CD4-positive, alpha-beta T cell (primary cell): ENCODE data around the gene POLR3E. TPM values are rescaled to one million over a fixed set of nuclear protein-coding genes. Genes with fewer than 3 reads are reported as not detected.

Experiments
- ATAC-seq: fragments of 200-7000 bp; cut with Tn5 transposase; one replicate; pipeline ENCODE4 v1.10.0; 2022; ENCODE audit warnings: mild to moderate bottlenecking; ENCODE audit not compliant: poor library complexity
- CTCF ChIA-PET: fragments of 350-600 bp; sonication (Branson Sonifier 250); formaldehyde crosslinking; loops from one replicate; lab custom pipeline; 2021; ENCODE audit warnings: antibody characterized with exemption, inconsistent platforms; lab: Charles Lee
- POLR2A ChIA-PET: fragments of 350-600 bp; sonication (Branson Sonifier 250); formaldehyde crosslinking; loops from one replicate; lab custom pipeline; 2021; ENCODE audit warnings: antibody characterized with exemption, inconsistent platforms; lab: Charles Lee
- DNase-seq, 14 experiments: peaks; one replicate each; pipeline ENCODE4 v3.0.0-alpha.2; 2013 to 2020; ENCODE audit warnings: mixed read lengths in 2 of 14
- H3K27ac ChIP-seq, 2 donors: one replicate each; pipeline versions ENCODE4 v1.5.1 to v1.7.0; 2013; ENCODE audit warnings: low read length in 2 of 2, low read depth in 1 of 2, mild to moderate bottlenecking in 1 of 2
- H3K27me3 ChIP-seq, 2 experiments: 1 replicate in 1 of 2; 2 replicates in 1 of 2; pipeline versions ENCODE4 v1.6.1 to v1.7.0; 2013; ENCODE audit warnings: low read length in 2 of 2, control low read depth in 1 of 2, mild to moderate bottlenecking in 1 of 2, moderate library complexity in 1 of 2; ENCODE audit not compliant: insufficient read depth in 2 of 2, control insufficient read depth in 1 of 2
- H3K36me3 ChIP-seq: one replicate; pipeline ENCODE4 v1.6.1; 2013; ENCODE audit warnings: low read length, control low read depth; ENCODE audit not compliant: insufficient read depth
- H3K4me1 ChIP-seq: one replicate; pipeline ENCODE4 v1.6.1; 2013; ENCODE audit warnings: low read length, control low read depth; ENCODE audit not compliant: insufficient read depth
- H3K4me3 ChIP-seq: one replicate; pipeline ENCODE4 v1.5.1; 2013; ENCODE audit warnings: mild to moderate bottlenecking, low read length, moderate library complexity
- H3K9me3 ChIP-seq, 2 experiments: 1 replicate in 1 of 2; 2 replicates in 1 of 2; pipeline versions ENCODE4 v1.6.1 to v1.7.0; 2013; ENCODE audit warnings: low read length in 2 of 2, mild to moderate bottlenecking in 2 of 2, control low read depth in 1 of 2, moderate library complexity in 1 of 2; ENCODE audit not compliant: control insufficient read depth in 1 of 2, insufficient read depth in 1 of 2
- H3K27ac Mint-ChIP-seq: one replicate; pipeline ENCODE4 v1.8.0; 2020; ENCODE audit warnings: mixed read lengths
- H3K27me3 Mint-ChIP-seq: one replicate; pipeline ENCODE4 v1.8.0; 2021; ENCODE audit warnings: mixed read lengths
- H3K36me3 Mint-ChIP-seq: one replicate; pipeline ENCODE4 v1.8.0; 2021; ENCODE audit warnings: low read depth, mixed read lengths
- H3K4me1 Mint-ChIP-seq: one replicate; pipeline ENCODE4 v1.8.0; 2021; ENCODE audit warnings: low read depth, mixed read lengths
- H3K4me3 Mint-ChIP-seq: one replicate; pipeline ENCODE4 v1.8.0; 2020; ENCODE audit warnings: mild to moderate bottlenecking, mixed read lengths
- H3K9me3 Mint-ChIP-seq: one replicate; pipeline ENCODE4 v1.8.0; 2020; ENCODE audit warnings: mixed read lengths
- intact Hi-C, 2 experiments: fragments of 100-400 bp; cut with DNase I in 1 of 2; cut with micrococcal nuclease in 1 of 2; formaldehyde crosslinking; loops; one replicate each; pipeline versions ENCODE4 v1.15.1 to v1.9.0; 2023 to 2025; cut with DNase I, micrococcal nuclease
- total RNA-seq, 174 experiments: library from RNA in 2 of 174; stranded (reverse) in 2 of 174; gene quantifications; one replicate each; pipeline ENCODE4 v1.2.3 and lab custom pipeline; 2021 to 2026
- TF ChIP-seq, protein P1 (sequence below): fragments of 200-600 bp; IDR thresholded peaks from one replicate; pipeline ENCODE4 v1.8.0; 2022; ENCODE audit warnings: antibody characterized with exemption, mild to moderate bottlenecking

The POLR3E gene
- total RNA-seq, 2 experiments from 2014 or later: 239 to 242 TPM

DNA sequence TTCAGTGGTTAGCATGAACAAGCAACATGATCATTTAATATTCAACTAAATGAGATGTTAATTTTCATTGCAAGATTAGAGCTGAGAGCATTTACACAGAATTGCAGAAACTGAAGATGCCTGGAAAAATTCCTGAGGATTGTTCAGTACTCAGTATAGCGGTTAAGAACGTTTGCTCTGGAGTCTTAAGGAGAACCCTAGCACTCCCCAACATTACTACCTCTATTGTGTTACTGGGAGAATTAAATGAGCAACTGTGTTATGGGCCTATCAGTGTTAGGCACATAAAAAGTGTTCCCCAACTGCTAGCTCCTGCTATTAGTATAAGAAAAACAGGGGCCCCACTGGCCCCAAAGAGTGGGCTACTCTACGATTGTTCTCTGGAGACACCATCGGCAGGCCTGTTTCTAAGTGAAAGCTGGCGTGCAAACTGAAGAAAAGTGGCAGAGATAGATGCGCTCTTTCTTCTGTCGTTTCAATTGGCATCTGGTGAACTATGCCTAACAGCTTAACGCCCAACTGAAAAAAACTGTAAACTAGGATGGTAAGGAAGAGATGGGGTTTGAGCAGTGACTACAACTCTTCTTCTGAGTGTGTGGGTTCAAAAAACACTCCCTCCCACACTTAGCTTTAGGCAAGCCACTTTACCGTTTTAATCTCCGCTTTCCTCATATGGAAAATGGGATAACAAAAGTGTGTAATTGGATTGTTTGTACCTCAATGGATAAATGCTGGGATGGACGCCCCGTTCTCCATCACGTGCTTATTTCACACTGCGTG is 75.9 kb downstream of the POLR3E start:
- CTCF ChIA-PET: interaction anchor here (0.9 to 2.0 kb wide), 5 partner anchors 12 to 54 kb away, joined by 3 to 7 read pairs (median 5); no protein-coding TSS in a partner anchor
- peak overlapping the region; percentile 91 for H3K4me3 ChIP-seq
- intact Hi-C loops: loop anchor here in 1 of 2 experiments (2.0 to 10.0 kb wide), 4 partner anchors 14 to 186 kb away; no protein-coding TSS in a partner anchor

DNA sequence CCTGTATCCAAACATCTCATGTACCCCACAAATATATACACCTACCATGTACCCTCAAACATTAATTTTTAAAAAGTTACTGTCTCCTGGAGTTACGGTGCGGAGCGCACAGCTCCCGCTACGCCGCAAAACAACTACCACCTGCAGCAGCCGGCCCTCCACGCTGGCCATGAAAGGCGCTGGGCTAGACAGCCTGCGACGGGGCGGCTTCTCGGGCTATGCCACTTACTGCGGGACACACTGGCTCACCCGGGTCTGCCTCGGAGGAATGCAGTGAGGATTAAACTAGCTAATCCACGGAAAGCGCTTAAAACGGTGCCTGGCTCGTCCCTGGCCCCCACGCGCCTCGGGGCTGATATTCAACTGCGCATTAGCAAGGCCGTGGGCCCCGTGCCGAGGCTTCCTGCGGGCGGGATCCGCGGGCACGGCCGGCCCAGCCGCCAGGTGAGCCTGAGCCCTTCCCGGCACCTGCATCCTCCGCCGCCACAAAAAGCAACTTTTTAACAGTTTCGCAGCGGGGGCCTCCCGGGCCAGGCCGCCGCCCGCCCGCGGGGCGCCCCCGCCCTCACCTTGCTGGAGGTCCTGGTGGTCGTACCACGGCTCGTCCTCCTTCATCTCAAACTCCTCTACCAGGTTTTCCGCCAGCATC is 76.6 kb downstream of the POLR3E start:
- Histone ChIP-seq H3K27me3 (no peaks in the 10 kb centered on the region), H3K4me1 (peaks cover 33% of the 10 kb centered on the region), H3K9me3 (no peaks in the 10 kb centered on the region), H3K36me3 (peaks cover 2% of the 10 kb centered on the region), H3K27ac (peak overlapping the region; percentile 31 to 83), H3K4me3 (peak overlapping the region; percentile 91)
- no peaks in the 10 kb centered on the region for H3K9me3 Mint-ChIP-seq
- DNase-seq (peak in 13 of 14 experiments; percentile 13 to 66 (median 39)), ATAC-seq (peak; percentile 0)
- ChIA-PET POLR2A (interaction anchor here (0.7 to 7.6 kb wide), 15 partner anchors 8 to 183 kb away, joined by 3 to 327 read pairs (median 6); partner anchors contain the start of gene POLR3E), CTCF (interaction anchor here (0.9 to 2.0 kb wide), 4 partner anchors 13 to 53 kb away, joined by 3 to 7 read pairs (median 4); no protein-coding TSS in a partner anchor)
- H3K27ac Mint-ChIP-seq: peak overlapping the region; percentile 97
- no peaks in the 10 kb centered on the region for H3K27me3 Mint-ChIP-seq
- H3K36me3 Mint-ChIP-seq: peaks cover 44% of the 10 kb centered on the region
- TF ChIP-seq, protein P1, sequence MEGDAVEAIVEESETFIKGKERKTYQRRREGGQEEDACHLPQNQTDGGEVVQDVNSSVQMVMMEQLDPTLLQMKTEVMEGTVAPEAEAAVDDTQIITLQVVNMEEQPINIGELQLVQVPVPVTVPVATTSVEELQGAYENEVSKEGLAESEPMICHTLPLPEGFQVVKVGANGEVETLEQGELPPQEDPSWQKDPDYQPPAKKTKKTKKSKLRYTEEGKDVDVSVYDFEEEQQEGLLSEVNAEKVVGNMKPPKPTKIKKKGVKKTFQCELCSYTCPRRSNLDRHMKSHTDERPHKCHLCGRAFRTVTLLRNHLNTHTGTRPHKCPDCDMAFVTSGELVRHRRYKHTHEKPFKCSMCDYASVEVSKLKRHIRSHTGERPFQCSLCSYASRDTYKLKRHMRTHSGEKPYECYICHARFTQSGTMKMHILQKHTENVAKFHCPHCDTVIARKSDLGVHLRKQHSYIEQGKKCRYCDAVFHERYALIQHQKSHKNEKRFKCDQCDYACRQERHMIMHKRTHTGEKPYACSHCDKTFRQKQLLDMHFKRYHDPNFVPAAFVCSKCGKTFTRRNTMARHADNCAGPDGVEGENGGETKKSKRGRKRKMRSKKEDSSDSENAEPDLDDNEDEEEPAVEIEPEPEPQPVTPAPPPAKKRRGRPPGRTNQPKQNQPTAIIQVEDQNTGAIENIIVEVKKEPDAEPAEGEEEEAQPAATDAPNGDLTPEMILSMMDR: no peak
- H3K4me1 Mint-ChIP-seq: peaks cover 63% of the 10 kb centered on the region
- intact Hi-C loops: loop anchor here (1.0 to 10.0 kb wide), 7 partner anchors 15 to 186 kb away; no protein-coding TSS in a partner anchor
- peak overlapping the region; percentile 99 for H3K4me3 Mint-ChIP-seq

More for the DNA sequence above, 75.9 kb downstream of the POLR3E start:
- Mint-ChIP-seq H3K36me3 (peaks cover 48% of the 10 kb centered on the region), H3K9me3 (no peaks in the 10 kb centered on the region), H3K4me3 (peak overlapping the region; percentile 99), H3K27ac (peak overlapping the region; percentile 97), H3K27me3 (no peaks in the 10 kb centered on the region), H3K4me1 (peaks cover 69% of the 10 kb centered on the region)
- POLR2A ChIA-PET: interaction anchor here (0.5 to 7.6 kb wide), 17 partner anchors 8 to 182 kb away, joined by 3 to 327 read pairs (median 6); partner anchors contain the start of gene POLR3E
- no peaks in the 10 kb centered on the region for H3K27me3 ChIP-seq
- H3K4me1 ChIP-seq: peaks cover 39% of the 10 kb centered on the region
- DNase-seq (peak in 4 of 14 experiments; percentile 29 to 42 (median 34)), ATAC-seq (no peak)
- H3K36me3 ChIP-seq: peaks cover 2% of the 10 kb centered on the region
- TF ChIP-seq, protein P1: no peak
- H3K27ac ChIP-seq: peak overlapping the region; percentile 31 to 83
- H3K9me3 ChIP-seq: no peaks in the 10 kb centered on the region
